Keratinocyte (primary cell): ENCODE results near the gene FBXO17. TPM values are rescaled to one million over a fixed set of nuclear protein-coding genes. Genes with fewer than 3 reads are reported as not detected.

Experiments
- DNase-seq: peaks from one replicate; pipeline ENCODE4 v3.0.0-alpha.2; 2011; ENCODE audit warnings: low read depth, missing footprints, low spot score
- FAIRE-seq: peaks from 2 replicates; lab custom pipeline; 2011; peaks lifted over from hg19 to GRCh38; lab: Jason Lieb, UNC
- H2AFZ ChIP-seq: 2 replicates; pipeline ENCODE4 v1.6.0; 2012; ENCODE audit warnings: low read length, control low read depth, inconsistent platforms; ENCODE audit not compliant: control insufficient read depth
- H3K27ac ChIP-seq: 2 replicates; pipeline ENCODE4 v1.5.1; 2011; ENCODE audit warnings: low read length; ENCODE audit not compliant: control insufficient read depth, insufficient read depth
- H3K27me3 ChIP-seq: 3 replicates; pipeline ENCODE4 v1.6.0; 2011; ENCODE audit warnings: low read length; ENCODE audit not compliant: control insufficient read depth, insufficient read depth; ENCODE audit errors: extremely low read depth
- H3K36me3 ChIP-seq, 2 experiments: 2 replicates in 1 of 2; 3 replicates in 1 of 2; pipeline ENCODE4 v1.5.1; 2011; ENCODE audit warnings: low read length in 2 of 2, mild to moderate bottlenecking in 1 of 2; ENCODE audit not compliant: control insufficient read depth in 2 of 2, insufficient read depth in 2 of 2; ENCODE audit errors: extremely low read depth in 1 of 2
- H3K4me1 ChIP-seq: 3 replicates; pipeline ENCODE4 v1.5.1; 2011; ENCODE audit warnings: low read length; ENCODE audit not compliant: control insufficient read depth, insufficient read depth; ENCODE audit errors: extremely low read depth
- H3K4me2 ChIP-seq: 3 replicates; pipeline ENCODE4 v1.6.0; 2011; ENCODE audit warnings: low read depth, low read length; ENCODE audit not compliant: control insufficient read depth, insufficient read depth; ENCODE audit errors: extremely low read depth
- H3K4me3 ChIP-seq, 3 experiments: fragments of 200-600 bp in 1 of 3; sonication (generic) in 1 of 3; 2 replicates in 2 of 3; 3 replicates in 1 of 3; pipeline ENCODE4 v1.5.1; 2011 to 2016; ENCODE audit warnings: low read length in 3 of 3, mild to moderate bottlenecking in 3 of 3, control low read depth in 2 of 3, inconsistent platforms in 1 of 3, low read depth in 1 of 3, mixed read lengths in 1 of 3, mixed run types in 1 of 3, moderate library complexity in 1 of 3; ENCODE audit not compliant: control insufficient read depth in 2 of 3, insufficient read depth in 2 of 3; ENCODE audit errors: extremely low read depth in 1 of 3
- H3K79me2 ChIP-seq: 2 replicates; pipeline ENCODE4 v1.6.0; 2012; ENCODE audit warnings: low read length; ENCODE audit not compliant: control insufficient read depth, insufficient read depth
- H3K9ac ChIP-seq: 3 replicates; pipeline ENCODE4 v1.6.0; 2011; ENCODE audit warnings: low read length; ENCODE audit not compliant: control insufficient read depth, insufficient read depth; ENCODE audit errors: extremely low read depth
- H3K9me1 ChIP-seq: 3 replicates; pipeline ENCODE4 v1.6.0; 2011; ENCODE audit warnings: low read length; ENCODE audit not compliant: control insufficient read depth, insufficient read depth; ENCODE audit errors: extremely low read depth
- H3K9me3 ChIP-seq: 2 replicates; pipeline ENCODE4 v1.5.1; 2012; ENCODE audit warnings: low read depth, low read length; ENCODE audit not compliant: control insufficient read depth
- H4K20me1 ChIP-seq: 3 replicates; pipeline ENCODE4 v1.6.0; 2011; ENCODE audit warnings: low read length; ENCODE audit not compliant: control insufficient read depth, insufficient read depth; ENCODE audit errors: extremely low read depth
- CTCF ChIP-seq, 3 experiments: IDR thresholded peaks in 1 of 3; conservative IDR thresholded peaks in 1 of 3; optimal IDR thresholded peaks in 1 of 3; 2 replicates in 2 of 3; 3 replicates in 1 of 3; pipeline versions ENCODE3 to v1.5.1; 2011; ENCODE audit warnings: low read length in 3 of 3, mild to moderate bottlenecking in 3 of 3, moderate library complexity in 2 of 3, control low read depth in 1 of 3, inconsistent platforms in 1 of 3; ENCODE audit not compliant: insufficient read depth in 2 of 3; ENCODE audit errors: extremely low read depth in 1 of 3
- EZH2 ChIP-seq: IDR thresholded peaks from one replicate; pipeline ENCODE4 v1.6.1; 2012; ENCODE audit warnings: inconsistent platforms, mild to moderate bottlenecking, low read length, moderate library complexity
- dilution Hi-C: fragments of 300-500 bp; cut with MboI; formaldehyde crosslinking; loops from one replicate; pipeline ENCODE4 v1.7.0; 2020; ENCODE audit warnings: low sequenced_read_pairs; ENCODE audit not compliant: extremely low pct_ligation_motif_present
- polyA plus RNA-seq, 5 experiments: library from polyadenylated mRNA; depleted of rRNA in 3 of 5; stranded (reverse) in 3 of 5; stranded (forward) in 1 of 5; unstranded in 1 of 5; fragments of >200 nt; gene quantifications; 1 replicate in 1 of 5; 2 replicates in 3 of 5; 3 replicates in 1 of 5; pipeline versions ENCODE4 v1.2.1 to v1.2.3, GENCODE V29; 2011 to 2012; ENCODE audit warnings: missing spikeins in 2 of 5, low read depth in 1 of 5, low replicate concordance in 1 of 5

Gene FBXO17
- polyA plus RNA-seq, 1 donor (not counting 4 experiments of a cell fraction or from before 2014, with no cell fraction given): 5.4 TPM

GRCh38 chr19:38907227-38907626, 68.3 kb downstream of the FBXO17 start:
- Histone ChIP-seq H3K27me3 (no peaks in the 10 kb centered on the region), H3K36me3 (peaks cover 4 to 7% of the 10 kb centered on the region in 2 experiments), H3K9me3 (no peaks in the 10 kb centered on the region), H3K4me2 (no peak overlapping the region), H3K9ac (no peak overlapping the region), H4K20me1 (no peaks in the 10 kb centered on the region), H3K27ac (no peak overlapping the region), H2AFZ (no peak overlapping the region), H3K4me3 (no peak overlapping the region), H3K79me2 (peaks cover 2% of the 10 kb centered on the region), H3K9me1 (no peaks in the 10 kb centered on the region), H3K4me1 (no peaks in the 10 kb centered on the region)
- dilution Hi-C loops: no loop called here
- no peak for FAIRE-seq
- TF ChIP-seq EZH2 (no peak), CTCF (optimal IDR thresholded peaks at IDR 0.05 in 1 of 3, IDR thresholded peaks at IDR 0.05 in 1 of 3, conservative IDR thresholded peaks at IDR 0.05 in 1 of 3; ENCODE audit: extremely low read depth in 1 of 3, insufficient read depth in 2 of 3, low read length in 3 of 3) (no peak)
- no peak for DNase-seq

DNA sequence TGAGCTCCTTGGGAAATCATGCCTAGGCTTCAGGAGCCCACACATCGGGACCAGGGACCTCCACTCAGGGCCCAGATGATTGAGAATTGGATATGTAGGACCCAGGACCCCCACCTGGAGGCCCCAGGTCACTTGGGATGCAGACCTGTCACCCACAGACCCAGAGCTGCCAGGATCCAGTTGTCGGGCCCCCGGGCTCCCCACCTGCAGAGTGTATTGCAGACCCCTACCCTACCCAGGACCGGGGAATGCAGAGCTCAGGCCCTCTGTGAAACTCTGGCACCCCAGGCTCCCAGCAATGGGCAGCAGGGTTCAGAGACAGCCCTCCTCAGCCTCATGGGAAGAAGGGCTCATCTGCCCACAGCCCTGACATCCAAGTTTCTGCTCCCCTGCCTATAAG, 69.9 kb downstream of the FBXO17 start:
- FAIRE-seq: no peak
- H3K4me3 ChIP-seq: no peak overlapping the region
- peaks cover 14% of the 10 kb centered on the region for H3K79me2 ChIP-seq
- H3K4me1 ChIP-seq: no peaks in the 10 kb centered on the region
- dilution Hi-C loops: no loop called here
- no peak overlapping the region for H3K27ac ChIP-seq
- no peaks in the 10 kb centered on the region for H4K20me1 ChIP-seq
- DNase-seq: no peak
- no peak overlapping the region for H3K9ac ChIP-seq
- no peaks in the 10 kb centered on the region for H3K27me3 ChIP-seq
- no peaks in the 10 kb centered on the region for H3K9me3 ChIP-seq
- TF ChIP-seq CTCF (optimal IDR thresholded peaks at IDR 0.05 in 1 of 3, IDR thresholded peaks at IDR 0.05 in 1 of 3, conservative IDR thresholded peaks at IDR 0.05 in 1 of 3; ENCODE audit: extremely low read depth in 1 of 3, insufficient read depth in 2 of 3, low read length in 3 of 3) (no peak), EZH2 (no peak)
- H3K36me3 ChIP-seq: peaks cover 4 to 7% of the 10 kb centered on the region in 2 experiments
- H2AFZ ChIP-seq: no peak overlapping the region
- no peaks in the 10 kb centered on the region for H3K9me1 ChIP-seq
- H3K4me2 ChIP-seq: no peak overlapping the region
